GM12873 (cell line): ENCODE measurements around the gene GAPDH.

Experiments
- TF ChIP-seq, protein P1 (sequence below): IDR thresholded peaks from 2 replicates; pipeline ENCODE4 v1.5.1; 2012; ENCODE audit warnings: low read depth, mild to moderate bottlenecking, moderate library complexity, low read length, control low read depth; ENCODE audit not compliant: insufficient read depth; ENCODE audit errors: missing control alignments

GAPDH gene

DNA sequence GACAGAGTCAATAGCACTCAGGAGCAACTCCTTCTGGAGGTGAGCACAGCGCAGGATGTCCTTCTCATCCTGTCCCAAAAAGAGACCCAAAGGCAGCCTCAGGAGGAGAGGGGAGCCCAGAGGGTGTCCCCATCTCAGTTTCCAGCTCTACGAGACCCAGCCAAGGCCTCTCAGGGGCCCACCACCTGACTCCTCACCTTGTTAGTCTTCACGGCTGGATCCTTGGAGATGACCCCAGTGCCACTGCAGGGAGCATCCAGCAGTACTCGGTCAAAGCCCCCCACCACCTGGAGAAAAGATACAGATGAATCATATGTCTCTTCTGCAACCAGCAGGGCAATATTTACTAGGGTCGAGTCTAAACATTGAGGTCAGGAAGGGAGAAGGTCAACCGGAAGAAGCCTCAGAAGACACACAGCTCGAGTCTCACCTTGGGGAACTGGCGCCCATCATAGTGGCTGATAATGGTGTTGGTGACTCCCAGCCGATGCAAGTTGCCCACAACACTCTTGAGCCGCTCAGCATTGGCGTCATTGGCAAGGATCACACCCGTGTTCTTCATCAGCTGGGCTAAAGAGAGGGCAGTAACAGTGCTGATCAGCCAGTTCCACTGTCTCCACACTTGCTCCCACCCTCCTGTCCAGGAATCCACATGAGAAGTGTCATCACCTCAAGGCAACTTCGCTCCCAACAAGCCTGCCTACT lies 26.3 kb downstream of the GAPDH start:
- TF ChIP-seq, protein P1, sequence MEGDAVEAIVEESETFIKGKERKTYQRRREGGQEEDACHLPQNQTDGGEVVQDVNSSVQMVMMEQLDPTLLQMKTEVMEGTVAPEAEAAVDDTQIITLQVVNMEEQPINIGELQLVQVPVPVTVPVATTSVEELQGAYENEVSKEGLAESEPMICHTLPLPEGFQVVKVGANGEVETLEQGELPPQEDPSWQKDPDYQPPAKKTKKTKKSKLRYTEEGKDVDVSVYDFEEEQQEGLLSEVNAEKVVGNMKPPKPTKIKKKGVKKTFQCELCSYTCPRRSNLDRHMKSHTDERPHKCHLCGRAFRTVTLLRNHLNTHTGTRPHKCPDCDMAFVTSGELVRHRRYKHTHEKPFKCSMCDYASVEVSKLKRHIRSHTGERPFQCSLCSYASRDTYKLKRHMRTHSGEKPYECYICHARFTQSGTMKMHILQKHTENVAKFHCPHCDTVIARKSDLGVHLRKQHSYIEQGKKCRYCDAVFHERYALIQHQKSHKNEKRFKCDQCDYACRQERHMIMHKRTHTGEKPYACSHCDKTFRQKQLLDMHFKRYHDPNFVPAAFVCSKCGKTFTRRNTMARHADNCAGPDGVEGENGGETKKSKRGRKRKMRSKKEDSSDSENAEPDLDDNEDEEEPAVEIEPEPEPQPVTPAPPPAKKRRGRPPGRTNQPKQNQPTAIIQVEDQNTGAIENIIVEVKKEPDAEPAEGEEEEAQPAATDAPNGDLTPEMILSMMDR, result no peak

DNA sequence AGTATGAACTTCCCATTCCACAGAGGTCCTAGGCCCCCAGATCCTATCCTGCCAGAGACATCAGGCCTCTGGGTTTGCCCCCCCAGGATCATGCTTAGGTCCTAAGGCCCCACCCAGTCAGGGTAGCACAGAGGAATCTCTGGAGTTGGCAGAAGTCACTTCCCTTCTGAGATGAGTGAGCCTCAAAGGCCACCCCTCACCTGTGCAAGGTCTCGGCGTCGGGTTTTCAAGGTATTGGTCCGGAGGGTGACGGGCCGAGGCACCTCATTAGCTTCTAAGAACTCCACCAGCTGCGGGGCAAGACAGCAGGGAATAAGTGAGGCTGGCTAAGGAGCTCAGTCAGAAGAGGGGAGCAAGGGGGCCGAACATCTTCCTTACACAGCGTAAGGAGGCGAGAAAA lies 28.6 kb downstream of the GAPDH start:
- TF ChIP-seq, protein P1, result no peak

DNA sequence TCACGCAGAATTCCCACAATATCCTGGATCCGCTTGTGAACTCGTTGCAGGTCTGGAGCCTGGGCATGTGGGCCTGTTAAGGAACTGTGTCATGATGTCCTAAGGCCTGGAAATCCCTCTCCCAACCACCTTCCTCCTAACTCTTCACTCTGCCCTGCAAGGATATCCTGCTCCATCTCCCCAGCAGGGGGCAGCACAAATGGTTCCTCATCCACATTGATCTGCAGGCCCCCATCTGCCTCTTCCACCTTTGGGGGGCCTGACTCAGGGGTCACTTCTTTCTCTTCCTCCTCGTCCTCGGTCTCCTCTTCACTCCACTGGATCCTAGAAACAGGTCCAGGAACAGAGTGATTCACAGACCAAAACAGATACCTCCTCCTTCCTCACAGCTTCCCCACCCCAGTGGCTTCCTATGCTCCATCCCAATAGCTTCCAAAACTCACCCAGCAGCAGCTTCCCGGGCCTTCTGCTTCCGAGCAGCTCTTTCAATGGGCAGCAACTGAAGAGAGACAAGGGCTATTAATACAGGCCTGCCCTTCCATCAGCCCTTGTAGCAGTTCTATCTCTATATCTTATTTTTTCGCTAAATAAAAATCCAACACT lies 29.2 kb downstream of the GAPDH start:
- TF ChIP-seq, protein P1, result peak; percentile 90

DNA sequence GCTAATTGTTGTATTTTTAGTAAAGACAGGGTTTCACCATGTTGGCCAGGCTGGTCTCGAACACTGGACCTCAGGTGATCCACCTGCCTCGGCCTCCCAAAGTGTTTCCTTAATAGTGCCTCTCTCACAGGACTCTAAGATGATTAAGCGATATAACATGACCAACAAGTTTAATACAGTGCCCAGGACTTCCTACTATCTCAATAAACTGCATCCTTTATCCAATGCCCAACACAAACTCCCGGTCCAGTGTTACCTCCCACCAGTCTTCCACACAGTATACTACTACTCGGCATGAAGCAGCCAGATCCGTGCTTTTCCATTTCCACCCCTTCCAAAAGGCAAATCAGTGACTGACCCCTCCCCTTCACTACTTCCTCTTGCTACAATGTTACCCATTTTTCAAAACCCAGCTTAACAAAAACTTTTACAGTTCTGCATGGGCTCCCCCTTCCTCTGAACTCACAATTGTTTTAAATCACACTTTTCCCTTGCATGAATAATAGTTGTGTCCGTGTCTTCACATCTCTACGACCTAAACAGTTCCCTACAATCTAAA lies 32.9 kb downstream of the GAPDH start:
- TF ChIP-seq, protein P1, result no peak

DNA sequence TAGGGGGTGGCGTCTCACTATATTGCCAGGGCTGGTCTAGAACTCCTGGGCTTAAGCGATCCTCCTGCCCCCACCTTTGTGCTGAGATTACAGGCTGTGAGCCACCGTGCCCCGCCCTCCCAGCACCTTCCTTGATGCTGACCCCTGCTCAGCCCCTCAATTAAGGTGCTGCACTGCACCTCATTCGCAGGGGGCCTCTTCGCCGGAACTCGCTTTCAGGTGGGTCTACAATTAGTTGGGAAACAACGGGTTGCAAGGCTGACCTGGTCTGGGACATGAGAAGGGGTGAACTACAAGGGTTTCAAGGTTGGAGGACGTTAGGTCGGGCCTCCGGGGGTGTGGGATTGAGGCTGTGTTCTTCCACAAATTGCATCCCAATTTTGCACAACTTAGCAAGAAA lies 35.0 kb downstream of the GAPDH start:
- TF ChIP-seq, protein P1, result no peak

DNA sequence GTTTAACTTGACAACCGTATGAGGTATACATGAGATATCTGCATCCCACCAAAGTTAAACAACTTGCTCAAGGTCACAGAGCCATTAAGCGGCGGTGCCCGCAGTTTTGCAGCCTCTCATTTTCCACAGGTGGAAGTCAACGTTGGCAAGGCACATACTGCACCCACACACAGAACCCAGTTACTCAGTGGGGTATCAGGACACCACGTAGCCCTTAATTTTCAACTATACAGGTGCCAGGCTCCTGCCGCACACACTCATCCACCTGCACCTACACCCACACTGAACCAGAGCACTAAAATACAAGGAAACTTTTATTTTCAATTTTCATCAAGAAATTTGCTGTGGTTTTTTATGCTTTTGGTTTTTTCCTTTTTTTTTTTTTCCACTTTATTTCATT lies 35.5 kb downstream of the GAPDH start:
- TF ChIP-seq, protein P1, result no peak

DNA sequence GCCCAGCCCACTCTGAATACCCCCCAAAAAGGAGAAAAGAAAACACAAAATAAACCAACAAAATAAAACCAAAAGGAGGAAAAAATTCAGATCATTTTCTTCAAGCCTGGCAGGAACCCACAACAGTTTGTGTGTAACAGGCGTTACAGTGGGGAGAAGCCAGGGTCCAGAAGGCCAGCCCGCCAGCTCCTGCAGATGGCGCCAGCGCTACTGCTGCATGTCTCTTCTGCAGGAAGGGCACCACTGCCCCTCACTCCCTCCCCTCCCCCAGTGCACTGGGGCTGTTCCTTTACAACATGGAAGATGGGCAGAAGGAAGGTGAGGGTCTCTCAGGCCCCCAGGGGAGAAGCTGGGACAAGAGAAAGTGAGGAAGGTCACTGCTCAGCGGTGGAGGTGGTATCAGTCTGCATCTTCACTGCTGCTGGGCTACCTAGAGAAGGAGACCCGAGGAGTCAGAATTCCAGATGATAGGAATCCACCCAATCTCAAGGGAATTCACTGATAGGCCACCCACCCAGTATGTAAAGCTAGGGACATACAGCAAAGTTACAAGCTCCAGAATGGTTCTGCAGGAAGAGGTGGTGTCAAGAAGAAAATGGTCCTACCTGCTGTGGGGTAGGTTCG lies 36.1 kb downstream of the GAPDH start:
- TF ChIP-seq, protein P1, result peak; percentile 81
